SK-N-SH (cell line): Measurements from ENCODE around the gene ADCY5. TPM values are rescaled to one million over a fixed set of nuclear protein-coding genes. Genes with fewer than 3 reads are reported as not detected.

ENCODE experiments used
- CTCF ChIA-PET: fragments of 300-600, 350-600 bp; formaldehyde crosslinking; extraction: SDS; loops from one replicate; lab custom pipeline; 2021; lab: Yijun Ruan, JAX
- POLR2A ChIA-PET: fragments of 350-600 bp; sonication (Branson Sonifier 250); formaldehyde crosslinking; extraction: SDS; loops from one replicate; lab custom pipeline; 2020; ENCODE audit warnings: antibody characterized with exemption, inconsistent platforms; lab: Yijun Ruan, JAX
- DNase-seq: peaks from one replicate; pipeline ENCODE4 v3.0.0; 2012
- H2AFZ ChIP-seq: fragments of 200-600 bp; sonication (generic); 2 replicates; pipeline ENCODE4 v1.8.1; 2016; ENCODE audit warnings: antibody characterized with exemption, mild to moderate bottlenecking, low read depth
- H3F3A ChIP-seq: fragments of 200-600 bp; sonication (generic); replicated peaks from 2 replicates; pipeline ENCODE3; 2016; ENCODE audit warnings: antibody characterized with exemption, mild to moderate bottlenecking; ENCODE audit not compliant: insufficient read depth
- H3K27ac ChIP-seq, 2 experiments: fragments of 200-500 bp in 1 of 2; fragments of 200-600 bp in 1 of 2; sonication (Bioruptor generic) in 1 of 2; sonication (generic), shearing (Covaris generic) in 1 of 2; 2 replicates each; pipeline versions ENCODE4 v1.5.1 to v1.6.1; 2014 to 2016; ENCODE audit warnings: low read depth in 2 of 2, inconsistent platforms in 1 of 2, low read length in 1 of 2, mild to moderate bottlenecking in 1 of 2, mixed read lengths in 1 of 2
- H3K27me3 ChIP-seq: fragments of 200-600 bp; sonication (generic), shearing (Covaris generic); 2 replicates; pipeline ENCODE4 v1.6.1; 2016; ENCODE audit warnings: mixed run types; ENCODE audit not compliant: insufficient read depth
- H3K36me3 ChIP-seq, 2 experiments: fragments of 200-500 bp in 1 of 2; fragments of 200-600 bp in 1 of 2; sonication (Bioruptor generic) in 1 of 2; sonication (generic) in 1 of 2; replicated peaks in 1 of 2; 2 replicates each; pipeline versions ENCODE3 to v1.5.1; 2014 to 2016; ENCODE audit warnings: low read length in 1 of 2, mild to moderate bottlenecking in 1 of 2; ENCODE audit not compliant: insufficient read depth in 2 of 2, control insufficient read depth in 1 of 2
- H3K4me1 ChIP-seq, 2 experiments: fragments of 200-500 bp in 1 of 2; fragments of 200-600 bp in 1 of 2; sonication (Bioruptor generic) in 1 of 2; sonication (generic), shearing (Covaris generic) in 1 of 2; 2 replicates each; pipeline versions ENCODE4 v1.5.1 to v1.6.1; 2014 to 2016; ENCODE audit warnings: low read depth in 1 of 2, low read length in 1 of 2, mixed run types in 1 of 2; ENCODE audit not compliant: insufficient read depth in 2 of 2, control insufficient read depth in 1 of 2
- H3K4me2 ChIP-seq: fragments of 200-600 bp; sonication (generic), shearing (Covaris generic); 2 replicates; pipeline ENCODE4 v1.6.1; 2017; ENCODE audit warnings: mixed run types
- H3K4me3 ChIP-seq, 2 experiments: fragments of 200-500 bp in 1 of 2; fragments of 200-600 bp in 1 of 2; sonication (Bioruptor generic) in 1 of 2; sonication (generic), shearing (Covaris generic) in 1 of 2; 2 replicates each; pipeline versions ENCODE4 v1.5.1 to v1.8.1; 2014 to 2016; ENCODE audit warnings: low read depth in 2 of 2, inconsistent platforms in 1 of 2, low read length in 1 of 2, mild to moderate bottlenecking in 1 of 2, mixed read lengths in 1 of 2, moderate library complexity in 1 of 2
- H3K79me2 ChIP-seq: fragments of 200-600 bp; sonication (generic); 2 replicates; pipeline ENCODE4 v1.8.1; 2017; ENCODE audit warnings: mild to moderate bottlenecking; ENCODE audit not compliant: insufficient read depth
- H3K9ac ChIP-seq: fragments of 200-600 bp; sonication (generic); 2 replicates; pipeline ENCODE4 v1.6.1; 2017; ENCODE audit warnings: mixed run types
- H3K9me2 ChIP-seq: fragments of 200-600 bp; sonication (generic); 2 replicates; pipeline ENCODE4 v1.6.1; 2017; ENCODE audit warnings: mixed run types
- H3K9me3 ChIP-seq: fragments of 200-600 bp; sonication (generic); 2 replicates; pipeline ENCODE4 v1.6.1; 2017; ENCODE audit warnings: mixed run types, mild to moderate bottlenecking, moderate library complexity
- H4K20me1 ChIP-seq: fragments of 200-600 bp; sonication (generic); 2 replicates; pipeline ENCODE4 v1.6.1; 2017; ENCODE audit warnings: mild to moderate bottlenecking, mixed run types; ENCODE audit not compliant: insufficient read depth
- ELF1 ChIP-seq: IDR thresholded peaks from 2 replicates; pipeline ENCODE4 v1.4.0; 2012
- EP300 ChIP-seq, 2 experiments: IDR thresholded peaks; 2 replicates each; pipeline versions ENCODE4 v1.4.0 to v1.6.1; 2012; ENCODE audit warnings: borderline replicate concordance in 1 of 2, low read depth in 1 of 2, low read length in 1 of 2
- FOXJ3 ChIP-seq: sonication (generic); formaldehyde crosslinking; IDR thresholded peaks from 2 replicates; pipeline ENCODE4 v1.5.1; 2020; ENCODE audit warnings: mild to moderate bottlenecking, missing genetic modification reagents
- GABPA ChIP-seq: IDR thresholded peaks from 2 replicates; pipeline ENCODE4 v1.4.0; 2012; ENCODE audit warnings: low read depth, mild to moderate bottlenecking
- GATA2 ChIP-seq: sonication (generic); formaldehyde crosslinking; IDR thresholded peaks from 2 replicates; pipeline ENCODE4 v1.5.0; 2020; ENCODE audit warnings: mild to moderate bottlenecking, missing genetic modification reagents
- MEF2A ChIP-seq: IDR thresholded peaks from 2 replicates; pipeline ENCODE4 v1.4.0; 2012; ENCODE audit warnings: low read depth, borderline replicate concordance
- NRF1 ChIP-seq: IDR thresholded peaks from 2 replicates; pipeline ENCODE4 v1.6.1; 2012; ENCODE audit warnings: low read depth, mild to moderate bottlenecking, low read length
- PBX3 ChIP-seq: IDR thresholded peaks from 2 replicates; pipeline ENCODE4; 2012
- RCOR1 ChIP-seq: fragments of 150-350 bp; IDR thresholded peaks from 2 replicates; pipeline ENCODE4 v1.6.1; 2017; ENCODE audit warnings: antibody characterized with exemption, low read length
- RXRA ChIP-seq: IDR thresholded peaks from 2 replicates; pipeline ENCODE4 v1.4.0; 2012; ENCODE audit warnings: low read depth, mild to moderate bottlenecking, borderline replicate concordance
- TCF12 ChIP-seq: IDR thresholded peaks from 2 replicates; pipeline ENCODE4 v1.4.0; 2012
- USF2 ChIP-seq: fragments of 150-350 bp; IDR thresholded peaks from 2 replicates; pipeline ENCODE4 v1.6.1; 2017; ENCODE audit warnings: antibody characterized with exemption, low read length, low read depth, borderline replicate concordance
- ZBTB33 ChIP-seq: IDR thresholded peaks from 2 replicates; pipeline ENCODE4 v1.4.0; 2012; ENCODE audit warnings: low read depth, borderline replicate concordance
- WGBS: methylation state at CpG from one replicate; pipeline ENCODE4 v1.1.6; 2017; ENCODE audit warnings: low lambda C conversion rate; 5-methylcytosine and 5-hydroxymethylcytosine counted together
- polyA plus RNA-seq, 3 experiments: library from polyadenylated mRNA; depleted of rRNA; stranded (reverse); fragments of >200 nt; gene quantifications; 2 replicates each; pipeline ENCODE4 v1.2.3, GENCODE V29; 2012

Gene ADCY5
- polyA plus RNA-seq, 1 of the 3 experiments (the other 2 are of a cell fraction): 0.21 TPM

- TF ChIP-seq ZBTB33: no peak
- no peak for TF ChIP-seq RCOR1
- TF ChIP-seq USF2: no peak
- TF ChIP-seq RXRA: no peak
Observed at GRCh38 chr3:123313889-123314288, 135.0 kb downstream of the ADCY5 start (continued).

- no peak overlapping the region for H2AFZ ChIP-seq
- H3K9ac ChIP-seq: no peak overlapping the region
- H3K9me3 ChIP-seq: no peaks in the 10 kb centered on the region
- H3K9me2 ChIP-seq: no peaks in the 10 kb centered on the region
- no peaks in the 10 kb centered on the region for H3F3A ChIP-seq
- H3K27ac ChIP-seq: no peak overlapping the region
- CTCF ChIA-PET: interaction anchor here (0.6 kb wide), 1 partner anchor 53 kb away, joined by 3 read pairs; no protein-coding TSS in a partner anchor
- no peaks in the 10 kb centered on the region for H3K36me3 ChIP-seq
- TF ChIP-seq RCOR1 (0 out of 2 replicates have a peak, but pooled peaks have one; percentile 15), TCF12 (no peak)
- TF ChIP-seq, all 33 proteins: peak for 1
- Histone ChIP-seq H3K4me1 (peaks cover 0 to 4% of the 10 kb centered on the region in 2 experiments; a peak in 1 of 4 replicates), H4K20me1 (no peaks in the 10 kb centered on the region), H3K4me2 (no peak overlapping the region), H3K4me3 (no peak overlapping the region), H3K79me2 (no peaks in the 10 kb centered on the region), H3K27me3 (peaks cover 26% of the 10 kb centered on the region; the same call in 1 of the 2 replicates)
- POLR2A ChIA-PET: no interaction called here
- 65% methylated on average over 16 of the region's 16 CpGs for WGBS
- no peak for DNase-seq
Observed at GRCh38 chr3:123312331-123313265, 136.3 kb downstream of the ADCY5 start.

- Histone ChIP-seq H3K79me2 (no peaks in the 10 kb centered on the region), H3K4me1 (peaks cover 0 to 4% of the 10 kb centered on the region in 2 experiments; a peak in 1 of 4 replicates), H3K36me3 (no peaks in the 10 kb centered on the region), H3K9ac (no peak overlapping the region), H3K9me3 (no peaks in the 10 kb centered on the region), H3K4me3 (no peak overlapping the region), H3K4me2 (no peak overlapping the region), H4K20me1 (no peaks in the 10 kb centered on the region), H3F3A (no peaks in the 10 kb centered on the region), H3K27ac (no peak overlapping the region), H2AFZ (no peak overlapping the region), H3K9me2 (no peaks in the 10 kb centered on the region), H3K27me3 (peaks cover 23% of the 10 kb centered on the region; the same call in 1 of the 2 replicates)
- no peak for DNase-seq
- ChIA-PET POLR2A (no interaction called here), CTCF (interaction anchor here (1.1 kb wide), 1 partner anchor 248 kb away, joined by 4 read pairs; no protein-coding TSS in a partner anchor)
- no peak for TF ChIP-seq PBX3
- TF ChIP-seq GATA2: no peak
- TF ChIP-seq ZBTB33: no peak
- no peak for TF ChIP-seq USF2
- TF ChIP-seq FOXJ3: no peak
- no peak for TF ChIP-seq GABPA
- TF ChIP-seq ELF1: no peak
- TF ChIP-seq EP300 (IDR thresholded peaks at IDR 0.05; ENCODE audit: borderline replicate concordance in 1 of 2, low read depth in 1 of 2, low read length in 1 of 2): no peak
- TF ChIP-seq MEF2A: no peak
- no peak for TF ChIP-seq NRF1
- no peak for TF ChIP-seq TCF12
- WGBS: 71% methylated on average over 9 of the region's 9 CpGs
Observed at GRCh38 chr3:123311201-123311600, 137.7 kb downstream of the ADCY5 start.
